Ovary (tissue), 9 donors: Measurements from ENCODE around the gene MKRN2OS. TPM values are rescaled to one million over a fixed set of nuclear protein-coding genes. Genes with fewer than 3 reads are reported as not detected.

Source experiments
- DNase-seq, 5 donors: peaks; one replicate each; pipeline ENCODE4 v3.0.0-alpha.2; 2019 to 2020
- H3K27ac ChIP-seq, 2 donors: fragments of 200-600 bp; one replicate each; pipeline versions ENCODE4 v1.5.1 to v1.8.0; 2019 to 2022
- H3K27me3 ChIP-seq: fragments of 200-600 bp; one replicate; pipeline ENCODE4 v1.8.0; 2022
- H3K36me3 ChIP-seq: fragments of 200-600 bp; sonication (generic); one replicate; pipeline ENCODE4 v1.5.1; 2019
- H3K4me1 ChIP-seq: one replicate; pipeline ENCODE4 v1.8.1; 2013; ENCODE audit warnings: mild to moderate bottlenecking, moderate library complexity; ENCODE audit not compliant: insufficient read depth
- H3K4me3 ChIP-seq: fragments of 200-600 bp; sonication (generic); one replicate; pipeline ENCODE4 v1.5.1; 2017
- H3K9me3 ChIP-seq, 2 donors: fragments of 200-600 bp in 1 of 2; sonication (generic) in 1 of 2; one replicate each; pipeline versions ENCODE4 v1.5.1 to v1.8.1; 2013 to 2019; ENCODE audit warnings: mild to moderate bottlenecking in 1 of 2, moderate library complexity in 1 of 2
- CTCF ChIP-seq, 3 donors: fragments of 450-650 bp in 2 of 3; fragments of 200-600 bp in 1 of 3; IDR thresholded peaks; one replicate each; pipeline versions ENCODE4 v1.5.1 to v1.8.0; 2016 to 2022; ENCODE audit warnings: antibody characterized with exemption in 3 of 3, mild to moderate bottlenecking in 1 of 3
- EP300 ChIP-seq: sonication (generic); formaldehyde crosslinking; IDR thresholded peaks from one replicate; pipeline ENCODE4 v1.6.1; 2017; ENCODE audit warnings: antibody characterized with exemption
- POLR2A ChIP-seq: fragments of 450-650 bp; IDR thresholded peaks from one replicate; pipeline ENCODE4 v1.6.1; 2017; ENCODE audit warnings: antibody characterized with exemption, mild to moderate bottlenecking, moderate library complexity
- WGBS, 3 donors: extraction: QIAGEN DNeasy Blood & Tissue Kit in 1 of 3; methylation state at CpG; one replicate each; pipeline versions ENCODE4 v1.1.5 to v1.1.7; 2013 to 2017; 5-methylcytosine and 5-hydroxymethylcytosine counted together
- intact Hi-C, 4 donors: fragments of 100-400 bp; cut with DNase I; formaldehyde crosslinking; loops; one replicate each; pipeline versions ENCODE4 v1.11.0 to v1.15.1; 2022 to 2023
- polyA plus RNA-seq, 2 donors: library from polyadenylated mRNA; stranded (reverse); fragments of 200-250 nt in 1 of 2; fragments of 350-450 nt in 1 of 2; fragmentation: Illumina TruSeq in 1 of 2; extraction: RNeasy Lipid Tissue Mini Kit (QIAGEN cat#74804) in 1 of 2; gene quantifications; one replicate each; pipeline ENCODE4 v1.2.3, GENCODE V29; 2013 to 2014
- small RNA-seq: library from RNA; depleted of rRNA; stranded (forward); fragments of <200 nt; gene quantifications from one replicate; pipeline ENCODE3, GENCODE V24; 2016
- total RNA-seq, 7 donors: library from RNA; depleted of rRNA in 2 of 7; stranded (reverse); fragments of >200 nt in 2 of 7; fragmentation: NEBNext Ultra II Directional in 3 of 7; extraction: Animal tissue kit (Norgen Biotek cat#: 25700) in 3 of 7; gene quantifications; one replicate each; pipeline versions ENCODE4 v1.1.0 to v1.2.4, GENCODE V29; 2016 to 2023
- donor health status: DM: no; HTN: no; CAD: no; lungs with moderate emphysema.
- donor health status: DM: no; HTN: no; CAD: no.
- donor health status: Bipolar disorder and iron deficiency.
- donor health status: DM: yes; HTN: yes; CAD: no.
- donor health status: DM: no; HTN: no; CAD: no.
- donor health status: DM: yes; HTN: yes; CAD: no.

The MKRN2OS gene
- total and polyA plus RNA-seq, 9 donors, result 0.27 to 1.1 TPM; not detected in 7

GRCh38 chr3:12496453-12496761, 48.9 kb downstream of the MKRN2OS start:
- Histone ChIP-seq H3K27me3 (no peaks in the 10 kb centered on the region), H3K4me3 (no peak overlapping the region), H3K27ac (no peak overlapping the region), H3K9me3 (no peaks in the 10 kb centered on the region), H3K4me1 (no peaks in the 10 kb centered on the region), H3K36me3 (no peaks in the 10 kb centered on the region)
- intact Hi-C loops, result loop anchor here in 1 of 4 donors (10.0 kb wide), 1 partner anchor 218 kb away; no protein-coding TSS in a partner anchor
- no peak for DNase-seq
- TF ChIP-seq POLR2A, result no peak
- no peak for TF ChIP-seq CTCF (IDR thresholded peaks at IDR 0.05)
- no peak for TF ChIP-seq EP300
- 86 to 93% (median 93%) methylated on average over 1 of the region's 1 CpG for whole genome bisulfite sequencing, 3 donors

GRCh38 chr3:12495749-12496452, 49.4 kb downstream of the MKRN2OS start:
- no peaks in the 10 kb centered on the region for H3K4me1 ChIP-seq
- TF ChIP-seq CTCF (IDR thresholded peaks at IDR 0.05), result no peak
- TF ChIP-seq POLR2A, result no peak
- no peak for TF ChIP-seq EP300
- H3K4me3 ChIP-seq, result no peak overlapping the region
- H3K36me3 ChIP-seq, result no peaks in the 10 kb centered on the region
- no peak overlapping the region for H3K27ac ChIP-seq
- intact Hi-C loops, result loop anchor here in 1 of 4 donors (10.0 kb wide), 1 partner anchor 219 kb away; no protein-coding TSS in a partner anchor
- no peaks in the 10 kb centered on the region for H3K9me3 ChIP-seq
- no peaks in the 10 kb centered on the region for H3K27me3 ChIP-seq
- WGBS, 3 donors, result 90 to 91% (median 90%) methylated on average over 8 of the region's 8 CpGs
- DNase-seq, result no peak

- Histone ChIP-seq H3K27ac (no peak overlapping the region), H3K9me3 (no peaks in the 10 kb centered on the region), H3K4me3 (no peak overlapping the region), H3K36me3 (no peaks in the 10 kb centered on the region), H3K4me1 (no peaks in the 10 kb centered on the region), H3K27me3 (no peaks in the 10 kb centered on the region)
- 82 to 94% (median 85%) methylated on average over 3 of the region's 3 CpGs for WGBS, 3 donors
- intact Hi-C loops, result loop anchor here in 1 of 4 donors (10.0 kb wide), 1 partner anchor 224 kb away; no protein-coding TSS in a partner anchor
- no peak for DNase-seq
- TF ChIP-seq CTCF (IDR thresholded peaks at IDR 0.05) (no peak), EP300 (no peak), POLR2A (no peak)
Observed at GRCh38 chr3:12490547-12490946, 54.8 kb downstream of the MKRN2OS start.

GRCh38 chr3:12489832-12490231, 55.5 kb downstream of the MKRN2OS start:
- intact Hi-C loops, result loop anchor here in 1 of 4 donors (10.0 kb wide), 1 partner anchor 225 kb away; no protein-coding TSS in a partner anchor

More at GRCh38 chr3:12489832-12490231, 55.5 kb downstream of the MKRN2OS start:
- Histone ChIP-seq H3K4me3 (no peak overlapping the region), H3K27me3 (no peaks in the 10 kb centered on the region), H3K27ac (no peak overlapping the region), H3K36me3 (no peaks in the 10 kb centered on the region), H3K9me3 (no peaks in the 10 kb centered on the region), H3K4me1 (peaks cover 5% of the 10 kb centered on the region)
- no peak for DNase-seq
- 43 to 59% (median 45%) methylated on average over 4 of the region's 4 CpGs for WGBS, 3 donors
- no peak for TF ChIP-seq EP300

Small RNA genes within 50 kb of the gene (small RNA-seq; reads per million reads assigned to genes)
- not detected for gene RF00017
- not detected for gene RNA5SP123
- gene RNU6-377P, result not detected

Other genes starting within 250 kb of the MKRN2OS start
- 10 to 100 TPM; 18.1 to 27.4 (median 23.5) TPM for gene TSEN2, start 61.0 kb downstream of the MKRN2OS start, total RNA-seq
- 10 to 100 TPM; 13.2 to 17.2 TPM for gene TSEN2, start 61.0 kb downstream of the MKRN2OS start, polyA plus RNA-seq
- gene MKRN2, start 11.6 kb upstream of the MKRN2OS start, total RNA-seq, result 10 to 100 TPM; 23.8 to 42.3 (median 28.8) TPM
- 10 to 100 TPM; 24.2 to 31.6 TPM for gene MKRN2, start 11.6 kb upstream of the MKRN2OS start, polyA plus RNA-seq
- gene RAF1, start 118.6 kb upstream of the MKRN2OS start, total RNA-seq, result 100 to 1,000 TPM in 2 of 7 donors, 10 to 100 TPM in 5; 75.0 to 106 (median 78.8) TPM
- gene RAF1, start 118.6 kb upstream of the MKRN2OS start, polyA plus RNA-seq, result 10 to 100 TPM; 62.1 to 82.1 TPM
- under 1 TPM in 1 of 7 donors, not detected in 6; 0.80 TPM for gene TMEM40, start 213.8 kb upstream of the MKRN2OS start, total RNA-seq
- under 1 TPM; 0.11 to 0.20 TPM for gene TMEM40, start 213.8 kb upstream of the MKRN2OS start, polyA plus RNA-seq